GM12872 (cell line): ENCODE results near the gene WNT4.

Experiments used
- CTCF ChIP-seq: IDR thresholded peaks from 3 replicates; pipeline ENCODE4 v1.5.1; 2011; ENCODE audit warnings: low read depth, mild to moderate bottlenecking, low read length, moderate library complexity; ENCODE audit not compliant: insufficient read depth

Gene WNT4

GRCh38 chr1:22120469-22120790, 22.5 kb downstream of the WNT4 start:
- TF ChIP-seq CTCF = no peak

GRCh38 chr1:22119626-22120468, 23.1 kb downstream of the WNT4 start:
- TF ChIP-seq CTCF = no peak

- TF ChIP-seq CTCF = no peak
These were observed 24.5 kb downstream of the WNT4 start for GRCh38 chr1:22118291-22118992.

GRCh38 chr1:22117851-22118250, 25.0 kb downstream of the WNT4 start:
- no peak for TF ChIP-seq CTCF

- TF ChIP-seq CTCF = no peak
These were observed 25.7 kb downstream of the WNT4 start for GRCh38 chr1:22117238-22117637.

- TF ChIP-seq CTCF = no peak
These were observed 27.6 kb downstream of the WNT4 start for GRCh38 chr1:22115286-22115685.

- no peak for TF ChIP-seq CTCF
These were observed 28.5 kb downstream of the WNT4 start for GRCh38 chr1:22114083-22115012.
